Measurements from ENCODE around the gene SLC39A8.

SLC39A8 gene

GRCh38 chr4:102256321-102256720, 89.0 kb downstream of the SLC39A8 start:
- Histone ChIP-seq H4K91ac (ENCODE audit: low read depth, low read length, poor library complexity) (no peak overlapping the region), H3K27ac (replicated peaks; ENCODE audit: low read length) (no peak overlapping the region), H3K4ac (ENCODE audit: low read length) (no peak overlapping the region), H3K14ac (ENCODE audit: low read length) (no peak overlapping the region), H3K23ac (ENCODE audit: low read depth, low read length, poor library complexity) (no peak overlapping the region), H2BK5ac (ENCODE audit: low read length) (no peak overlapping the region), H2BK120ac (ENCODE audit: low read depth, low read length) (no peak overlapping the region), H3K9ac (ENCODE audit: low read depth, low read length, poor library complexity) (no peak overlapping the region), H3K4me3 (ENCODE audit: low read length in 2 of 2) (no peak overlapping the region), H3K27me3 (ENCODE audit: control insufficient read depth in 3 of 3, insufficient read depth in 3 of 3, low read depth in 1 of 3, low read length in 3 of 3) (no peaks in the 10 kb centered on the region), H3K79me1 (ENCODE audit: low read depth, low read length) (no peaks in the 10 kb centered on the region), H3K18ac (ENCODE audit: low read length) (no peak overlapping the region), H4K8ac (ENCODE audit: low read depth, low read length) (no peak overlapping the region), H3K4me1 (ENCODE audit: control insufficient read depth in 2 of 2, insufficient read depth in 1 of 2, low read depth in 1 of 2, low read length in 2 of 2) (peaks cover 0 to 2% of the 10 kb centered on the region in 2 donors), H3K4me2 (ENCODE audit: insufficient read depth, low read length, poor library complexity, severe bottlenecking) (no peak overlapping the region), H2AK5ac (ENCODE audit: low read depth, low read length) (no peak overlapping the region), H2BK15ac (ENCODE audit: low read length) (no peak overlapping the region), H2AFZ (ENCODE audit: low read length) (no peak overlapping the region), H3K36me3 (replicated peaks in 1 of 2; ENCODE audit: control insufficient read depth in 2 of 2, insufficient read depth in 2 of 2, low read length in 2 of 2) (no peaks in the 10 kb centered on the region), H3K9me3 (replicated peaks in 1 of 2; ENCODE audit: control insufficient read depth in 2 of 2, insufficient read depth in 1 of 2, low read depth in 1 of 2, low read length in 2 of 2) (no peaks in the 10 kb centered on the region), H2BK12ac (ENCODE audit: low read length) (no peak overlapping the region)
- no CpG with 5 or more reads among the region's 3 CpGs for WGBS, 2 donors (ENCODE audit: extremely low coverage in 2 of 2, insufficient read length in 2 of 2, insufficient replicate concordance in 1 of 2)
- DNase-seq (ENCODE audit: low spot score), result no peak

- Histone ChIP-seq H2BK120ac (ENCODE audit: low read depth, low read length) (no peak overlapping the region), H3K18ac (ENCODE audit: low read length) (no peak overlapping the region), H2BK15ac (ENCODE audit: low read length) (no peak overlapping the region), H3K27me3 (ENCODE audit: control insufficient read depth in 3 of 3, insufficient read depth in 3 of 3, low read depth in 1 of 3, low read length in 3 of 3) (no peaks in the 10 kb centered on the region), H3K4me1 (ENCODE audit: control insufficient read depth in 2 of 2, insufficient read depth in 1 of 2, low read depth in 1 of 2, low read length in 2 of 2) (peaks cover 0 to 2% of the 10 kb centered on the region in 2 donors), H3K4me2 (ENCODE audit: insufficient read depth, low read length, poor library complexity, severe bottlenecking) (no peak overlapping the region), H3K9me3 (replicated peaks in 1 of 2; ENCODE audit: control insufficient read depth in 2 of 2, insufficient read depth in 1 of 2, low read depth in 1 of 2, low read length in 2 of 2) (no peaks in the 10 kb centered on the region), H2AFZ (ENCODE audit: low read length) (no peak overlapping the region), H3K4ac (ENCODE audit: low read length) (no peak overlapping the region), H4K8ac (ENCODE audit: low read depth, low read length) (no peak overlapping the region), H2BK12ac (ENCODE audit: low read length) (no peak overlapping the region), H3K27ac (replicated peaks; ENCODE audit: low read length) (no peak overlapping the region), H4K91ac (ENCODE audit: low read depth, low read length, poor library complexity) (no peak overlapping the region), H2AK5ac (ENCODE audit: low read depth, low read length) (no peak overlapping the region), H3K23ac (ENCODE audit: low read depth, low read length, poor library complexity) (no peak overlapping the region), H3K9ac (ENCODE audit: low read depth, low read length, poor library complexity) (no peak overlapping the region), H3K4me3 (ENCODE audit: low read length in 2 of 2) (no peak overlapping the region), H3K79me1 (ENCODE audit: low read depth, low read length) (no peaks in the 10 kb centered on the region), H2BK5ac (ENCODE audit: low read length) (no peak overlapping the region), H3K14ac (ENCODE audit: low read length) (no peak overlapping the region), H3K36me3 (replicated peaks in 1 of 2; ENCODE audit: control insufficient read depth in 2 of 2, insufficient read depth in 2 of 2, low read length in 2 of 2) (no peaks in the 10 kb centered on the region)
- WGBS, 2 donors (ENCODE audit: extremely low coverage in 2 of 2, insufficient read length in 2 of 2, insufficient replicate concordance in 1 of 2), result no CpG with 5 or more reads among the region's 2 CpGs
- DNase-seq (ENCODE audit: low spot score), result no peak
These were observed 91.4 kb downstream of the SLC39A8 start for GRCh38 chr4:102253860-102254259.

GRCh38 chr4:102252171-102252570, 93.1 kb downstream of the SLC39A8 start:
- Histone ChIP-seq H2AK5ac (ENCODE audit: low read depth, low read length) (no peak overlapping the region), H2BK12ac (ENCODE audit: low read length) (no peak overlapping the region), H4K91ac (ENCODE audit: low read depth, low read length, poor library complexity) (no peak overlapping the region), H2BK5ac (ENCODE audit: low read length) (no peak overlapping the region), H2BK15ac (ENCODE audit: low read length) (no peak overlapping the region), H3K18ac (ENCODE audit: low read length) (no peak overlapping the region), H3K36me3 (replicated peaks in 1 of 2; ENCODE audit: control insufficient read depth in 2 of 2, insufficient read depth in 2 of 2, low read length in 2 of 2) (no peaks in the 10 kb centered on the region), H3K14ac (ENCODE audit: low read length) (no peak overlapping the region), H3K4me1 (ENCODE audit: control insufficient read depth in 2 of 2, insufficient read depth in 1 of 2, low read depth in 1 of 2, low read length in 2 of 2) (peaks cover 0 to 2% of the 10 kb centered on the region in 2 donors), H2BK120ac (ENCODE audit: low read depth, low read length) (no peak overlapping the region), H3K4me3 (ENCODE audit: low read length in 2 of 2) (no peak overlapping the region), H3K27me3 (ENCODE audit: control insufficient read depth in 3 of 3, insufficient read depth in 3 of 3, low read depth in 1 of 3, low read length in 3 of 3) (no peaks in the 10 kb centered on the region), H3K4me2 (ENCODE audit: insufficient read depth, low read length, poor library complexity, severe bottlenecking) (no peak overlapping the region), H4K8ac (ENCODE audit: low read depth, low read length) (no peak overlapping the region), H3K79me1 (ENCODE audit: low read depth, low read length) (no peaks in the 10 kb centered on the region), H3K27ac (replicated peaks; ENCODE audit: low read length) (no peak overlapping the region), H2AFZ (ENCODE audit: low read length) (peak overlapping the region; percentile 25), H3K4ac (ENCODE audit: low read length) (no peak overlapping the region), H3K9me3 (replicated peaks in 1 of 2; ENCODE audit: control insufficient read depth in 2 of 2, insufficient read depth in 1 of 2, low read depth in 1 of 2, low read length in 2 of 2) (no peaks in the 10 kb centered on the region), H3K9ac (ENCODE audit: low read depth, low read length, poor library complexity) (no peak overlapping the region), H3K23ac (ENCODE audit: low read depth, low read length, poor library complexity) (no peak overlapping the region)
- no peak for DNase-seq (ENCODE audit: low spot score)
- WGBS, 2 donors (ENCODE audit: extremely low coverage in 2 of 2, insufficient read length in 2 of 2, insufficient replicate concordance in 1 of 2), result no CpG with 5 or more reads among the region's 2 CpGs

- peak overlapping the region; percentile 84 for H2BK12ac ChIP-seq (ENCODE audit: low read length)
- H3K9ac ChIP-seq (ENCODE audit: low read depth, low read length, poor library complexity), result no peak overlapping the region
- H3K4ac ChIP-seq (ENCODE audit: low read length), result no peak overlapping the region
- no peak overlapping the region for H2BK15ac ChIP-seq (ENCODE audit: low read length)
- no peak overlapping the region for H3K27ac ChIP-seq (replicated peaks; ENCODE audit: low read length)
- H3K9me3 ChIP-seq (replicated peaks in 1 of 2; ENCODE audit: control insufficient read depth in 2 of 2, insufficient read depth in 1 of 2, low read depth in 1 of 2, low read length in 2 of 2), result no peaks in the 10 kb centered on the region
- no peak overlapping the region for H3K14ac ChIP-seq (ENCODE audit: low read length)
- no peak overlapping the region for H2BK120ac ChIP-seq (ENCODE audit: low read depth, low read length)
- no peak for DNase-seq (ENCODE audit: low spot score)
- H3K23ac ChIP-seq (ENCODE audit: low read depth, low read length, poor library complexity), result no peak overlapping the region
- no CpG with 5 or more reads among the region's 26 CpGs for WGBS, 2 donors (ENCODE audit: extremely low coverage in 2 of 2, insufficient read length in 2 of 2, insufficient replicate concordance in 1 of 2)
- no peaks in the 10 kb centered on the region for H3K27me3 ChIP-seq (ENCODE audit: control insufficient read depth in 3 of 3, insufficient read depth in 3 of 3, low read depth in 1 of 3, low read length in 3 of 3)
- no peak overlapping the region for H3K4me2 ChIP-seq (ENCODE audit: insufficient read depth, low read length, poor library complexity, severe bottlenecking)
- no peaks in the 10 kb centered on the region for H3K36me3 ChIP-seq (replicated peaks in 1 of 2; ENCODE audit: control insufficient read depth in 2 of 2, insufficient read depth in 2 of 2, low read length in 2 of 2)
- H3K18ac ChIP-seq (ENCODE audit: low read length), result no peak overlapping the region
- no peak overlapping the region for H2AFZ ChIP-seq (ENCODE audit: low read length)
- no peak overlapping the region for H4K91ac ChIP-seq (ENCODE audit: low read depth, low read length, poor library complexity)
- peaks cover 0 to 2% of the 10 kb centered on the region in 2 donors for H3K4me1 ChIP-seq (ENCODE audit: control insufficient read depth in 2 of 2, insufficient read depth in 1 of 2, low read depth in 1 of 2, low read length in 2 of 2)
- no peak overlapping the region for H2BK5ac ChIP-seq (ENCODE audit: low read length)
- H2AK5ac ChIP-seq (ENCODE audit: low read depth, low read length), result no peak overlapping the region
- H3K79me1 ChIP-seq (ENCODE audit: low read depth, low read length), result no peaks in the 10 kb centered on the region
- H4K8ac ChIP-seq (ENCODE audit: low read depth, low read length), result no peak overlapping the region
- H3K4me3 ChIP-seq (ENCODE audit: low read length in 2 of 2), result no peak overlapping the region
These were observed 94.9 kb downstream of the SLC39A8 start for GRCh38 chr4:102250341-102250740.
